Right lobe of liver (tissue), 4 donors: ENCODE results near the gene TBCD.

Experiments used
- POLR2A ChIP-seq: fragments of 450-650 bp; IDR thresholded peaks from one replicate; pipeline ENCODE4 v1.6.1; 2017; ENCODE audit warnings: antibody characterized with exemption, mild to moderate bottlenecking
- TF ChIP-seq, protein P1 (sequence below), 4 donors: fragments of 200-600 bp in 3 of 4; fragments of 450-650 bp in 1 of 4; IDR thresholded peaks; one replicate each; pipeline versions ENCODE4 v1.5.1 to v1.8.0; 2016 to 2022; ENCODE audit warnings: antibody characterized with exemption in 4 of 4, mild to moderate bottlenecking in 2 of 4
- donor health status: DM: no; HTN: no; CAD: no.
- donor health status: DM: no; HTN: no; CAD: no.
- donor health status: DM: no; HTN: yes; CAD: no.

DNA sequence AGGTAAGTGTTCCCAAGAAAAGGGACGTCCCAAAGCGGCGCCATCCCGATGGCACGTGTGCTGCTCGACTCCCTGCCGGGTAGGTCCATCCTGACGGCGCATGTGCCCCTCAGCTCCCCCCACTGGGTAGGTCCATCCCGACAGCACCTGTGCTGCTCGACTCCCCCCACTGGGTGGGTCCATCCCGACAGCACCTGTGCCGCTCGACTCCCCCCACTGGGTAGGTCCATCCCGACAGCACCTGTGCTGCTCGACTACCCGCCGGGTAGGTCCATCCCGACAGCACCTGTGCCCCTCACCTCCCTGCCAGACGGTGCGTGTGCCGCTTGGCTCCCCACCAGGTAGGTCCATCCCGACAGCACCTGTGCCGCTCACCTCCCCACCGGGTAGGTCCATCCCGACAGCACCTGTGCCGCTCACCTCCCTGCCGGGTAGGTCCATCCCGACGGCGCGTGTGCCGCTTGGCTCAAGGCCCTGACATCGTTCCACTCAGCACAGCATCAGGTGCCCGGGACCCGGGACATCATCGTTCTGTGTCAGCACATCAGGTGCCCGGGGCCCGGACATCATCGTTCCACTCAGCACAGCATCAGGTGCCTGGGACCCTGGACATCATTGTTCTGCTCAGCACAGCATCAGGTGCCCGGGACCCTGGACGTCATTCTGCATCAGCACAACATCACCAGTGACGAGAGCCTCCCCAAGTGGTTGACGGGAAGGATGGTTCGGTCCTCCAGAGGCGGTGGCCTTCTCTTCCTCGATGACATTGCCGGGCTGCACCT, 22.2 kb upstream of the TBCD start:
- TF ChIP-seq, protein P1, sequence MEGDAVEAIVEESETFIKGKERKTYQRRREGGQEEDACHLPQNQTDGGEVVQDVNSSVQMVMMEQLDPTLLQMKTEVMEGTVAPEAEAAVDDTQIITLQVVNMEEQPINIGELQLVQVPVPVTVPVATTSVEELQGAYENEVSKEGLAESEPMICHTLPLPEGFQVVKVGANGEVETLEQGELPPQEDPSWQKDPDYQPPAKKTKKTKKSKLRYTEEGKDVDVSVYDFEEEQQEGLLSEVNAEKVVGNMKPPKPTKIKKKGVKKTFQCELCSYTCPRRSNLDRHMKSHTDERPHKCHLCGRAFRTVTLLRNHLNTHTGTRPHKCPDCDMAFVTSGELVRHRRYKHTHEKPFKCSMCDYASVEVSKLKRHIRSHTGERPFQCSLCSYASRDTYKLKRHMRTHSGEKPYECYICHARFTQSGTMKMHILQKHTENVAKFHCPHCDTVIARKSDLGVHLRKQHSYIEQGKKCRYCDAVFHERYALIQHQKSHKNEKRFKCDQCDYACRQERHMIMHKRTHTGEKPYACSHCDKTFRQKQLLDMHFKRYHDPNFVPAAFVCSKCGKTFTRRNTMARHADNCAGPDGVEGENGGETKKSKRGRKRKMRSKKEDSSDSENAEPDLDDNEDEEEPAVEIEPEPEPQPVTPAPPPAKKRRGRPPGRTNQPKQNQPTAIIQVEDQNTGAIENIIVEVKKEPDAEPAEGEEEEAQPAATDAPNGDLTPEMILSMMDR (IDR thresholded peaks at IDR 0.05) = no peak
- TF ChIP-seq POLR2A = no peak
